HepG2 (cell line): Measurements from ENCODE around the gene STX2. TPM values are rescaled to one million over a fixed set of nuclear protein-coding genes. Genes with fewer than 3 reads are reported as not detected.

Experiments
- AKNA ChIP-seq: sonication (generic); formaldehyde crosslinking; IDR thresholded peaks from 2 replicates; pipeline ENCODE4 v1.4.0; 2020; ENCODE audit warnings: missing genetic modification reagents, borderline replicate concordance
- CBX5 ChIP-seq: sonication (generic); formaldehyde crosslinking; IDR thresholded peaks from 2 replicates; pipeline ENCODE4 v1.4.0; 2020; ENCODE audit warnings: missing genetic modification reagents, borderline replicate concordance
- CENPT ChIP-seq: sonication (generic); formaldehyde crosslinking; IDR thresholded peaks from 2 replicates; pipeline ENCODE4 v1.8.0; 2022; ENCODE audit warnings: low read depth, mild to moderate bottlenecking, moderate library complexity, missing genetic modification reagents
- FOXA3 ChIP-seq: IDR thresholded peaks from 2 replicates; pipeline ENCODE4 v1.6.1; 2016; ENCODE audit warnings: missing genetic modification reagents, missing compliant biosample characterization
- KDM5B ChIP-seq: sonication (generic); formaldehyde crosslinking; IDR thresholded peaks from 2 replicates; pipeline ENCODE4 v1.4.0; 2020; ENCODE audit warnings: missing genetic modification reagents, mild to moderate bottlenecking, borderline replicate concordance
- PITX1 ChIP-seq: sonication (generic); formaldehyde crosslinking; IDR thresholded peaks from 2 replicates; pipeline ENCODE4 v1.5.1; 2020; ENCODE audit warnings: mild to moderate bottlenecking, missing genetic modification reagents
- PRMT3 ChIP-seq: sonication (generic); formaldehyde crosslinking; IDR thresholded peaks from 2 replicates; pipeline ENCODE4 v1.8.1; 2022; ENCODE audit warnings: low read depth, mild to moderate bottlenecking, moderate library complexity, missing genetic modification reagents, borderline replicate concordance
- PRPF4 ChIP-seq: fragments of 200-400 bp; formaldehyde crosslinking; IDR thresholded peaks from 2 replicates; pipeline ENCODE4 v1.6.1; 2016; ENCODE audit warnings: low read length, low read depth; ENCODE audit not compliant: poor library complexity, severe bottlenecking
- RXRA ChIP-seq: sonication (generic); formaldehyde crosslinking; IDR thresholded peaks from 2 replicates; pipeline ENCODE4 v1.5.1; 2020; ENCODE audit warnings: missing genetic modification reagents
- SYNCRIP ChIP-seq: fragments of 200-400 bp; formaldehyde crosslinking; IDR thresholded peaks from 2 replicates; pipeline ENCODE4 v1.6.1; 2018; ENCODE audit warnings: mild to moderate bottlenecking, low read depth, low read length; ENCODE audit not compliant: insufficient read depth
- TFDP2 ChIP-seq: sonication (generic); formaldehyde crosslinking; IDR thresholded peaks from 2 replicates; pipeline ENCODE4 v1.4.0; 2020; ENCODE audit warnings: missing genetic modification reagents
- THAP11 ChIP-seq: IDR thresholded peaks from 2 replicates; pipeline ENCODE4 v1.6.1; 2016; ENCODE audit warnings: missing biosample characterization, missing genetic modification reagents
- ZFP82 ChIP-seq: sonication (generic); formaldehyde crosslinking; IDR thresholded peaks from 2 replicates; pipeline ENCODE4 v1.5.1; 2020; ENCODE audit warnings: mild to moderate bottlenecking, missing genetic modification reagents, borderline replicate concordance
- ZNF17 ChIP-seq: sonication (generic); formaldehyde crosslinking; IDR thresholded peaks from 2 replicates; pipeline ENCODE4 v1.5.0; 2020; ENCODE audit warnings: mild to moderate bottlenecking, missing genetic modification reagents
- ZNF260 ChIP-seq: sonication (generic); formaldehyde crosslinking; IDR thresholded peaks from 2 replicates; pipeline ENCODE4 v1.4.0; 2020; ENCODE audit warnings: missing genetic modification reagents, low read depth, mild to moderate bottlenecking, borderline replicate concordance
- ZNF362 ChIP-seq: sonication (generic); formaldehyde crosslinking; IDR thresholded peaks from 2 replicates; pipeline ENCODE4 v1.4.0; 2020; ENCODE audit warnings: missing genetic modification reagents, mild to moderate bottlenecking, borderline replicate concordance
- ZNF567 ChIP-seq: sonication (generic); formaldehyde crosslinking; IDR thresholded peaks from 2 replicates; pipeline ENCODE4 v1.8.1; 2023; ENCODE audit warnings: mild to moderate bottlenecking, missing genetic modification reagents, borderline replicate concordance
- polyA plus RNA-seq, 8 experiments: library from polyadenylated mRNA; depleted of rRNA in 3 of 8; stranded (reverse) in 7 of 8; unstranded in 1 of 8; fragments of >200 nt; fragmentation: Illumina TruSeq in 4 of 8; extraction: Trizol in 4 of 8; gene quantifications; 2 replicates each; pipeline versions ENCODE4 v1.2.1 to v1.2.3, GENCODE V29; 2011 to 2016; ENCODE audit warnings: low read depth in 4 of 8, missing spikeins in 1 of 8, mixed read lengths in 1 of 8; ENCODE audit not compliant: insufficient read depth in 1 of 8
- total RNA-seq, 5 experiments: library from RNA; depleted of rRNA; stranded (reverse); fragments of >200 nt; fragmentation: Illumina TruSeq; extraction: Trizol; gene quantifications; 2 replicates each; pipeline ENCODE4 v1.2.3, GENCODE V29; 2016; ENCODE audit warnings: low read depth in 1 of 5
- TF ChIP-seq, protein P1 (sequence below): IDR thresholded peaks from 2 replicates; pipeline ENCODE4 v1.6.1; 2018; ENCODE audit warnings: missing genetic modification reagents, mild to moderate bottlenecking, missing compliant biosample characterization
- TF ChIP-seq, protein P2 (sequence below): IDR thresholded peaks from 2 replicates; pipeline ENCODE4 v1.6.1; 2016; ENCODE audit warnings: low read depth, control low read depth

Gene STX2
- total and polyA plus RNA-seq, 2 of the 13 experiments (the other 11 are each of a cell fraction or from before 2014, with no cell fraction given) = 13.4 to 25.1 TPM

- no peak for TF ChIP-seq PRPF4
- 0 out of 2 replicates have a peak, but pooled peaks have one; percentile 26 for TF ChIP-seq RXRA
- no peak for TF ChIP-seq ZFP82
- TF ChIP-seq PRMT3 (CRISPR knock-in tag) = no peak
- TF ChIP-seq ZNF362 (CRISPR knock-in tag) = no peak
- TF ChIP-seq CBX5 (CRISPR knock-in tag) = 0 out of 2 replicates have a peak, but pooled peaks have one; percentile 41
- no peak for TF ChIP-seq ZNF17 (CRISPR knock-in tag)
- TF ChIP-seq ZNF260 (CRISPR knock-in tag) = no peak
- peak; percentile 66; the same call in 1 of the 2 replicates for TF ChIP-seq TFDP2
- TF ChIP-seq, protein P1, sequence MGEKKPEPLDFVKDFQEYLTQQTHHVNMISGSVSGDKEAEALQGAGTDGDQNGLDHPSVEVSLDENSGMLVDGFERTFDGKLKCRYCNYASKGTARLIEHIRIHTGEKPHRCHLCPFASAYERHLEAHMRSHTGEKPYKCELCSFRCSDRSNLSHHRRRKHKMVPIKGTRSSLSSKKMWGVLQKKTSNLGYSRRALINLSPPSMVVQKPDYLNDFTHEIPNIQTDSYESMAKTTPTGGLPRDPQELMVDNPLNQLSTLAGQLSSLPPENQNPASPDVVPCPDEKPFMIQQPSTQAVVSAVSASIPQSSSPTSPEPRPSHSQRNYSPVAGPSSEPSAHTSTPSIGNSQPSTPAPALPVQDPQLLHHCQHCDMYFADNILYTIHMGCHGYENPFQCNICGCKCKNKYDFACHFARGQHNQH (CRISPR knock-in tag) = 0 out of 2 replicates have a peak, but pooled peaks have one; percentile 34
- TF ChIP-seq ZNF567 (CRISPR knock-in tag) = no peak
- TF ChIP-seq SYNCRIP = no peak
- peak; percentile 42; the same call in 1 of the 2 replicates for TF ChIP-seq PITX1 (CRISPR knock-in tag)
- TF ChIP-seq THAP11 = peak; percentile 41; the same call in 1 of the 2 replicates
- TF ChIP-seq KDM5B (CRISPR knock-in tag) = no peak; the same call in 1 of the 2 replicates
- no peak for TF ChIP-seq AKNA (CRISPR knock-in tag)
- TF ChIP-seq, protein P2, sequence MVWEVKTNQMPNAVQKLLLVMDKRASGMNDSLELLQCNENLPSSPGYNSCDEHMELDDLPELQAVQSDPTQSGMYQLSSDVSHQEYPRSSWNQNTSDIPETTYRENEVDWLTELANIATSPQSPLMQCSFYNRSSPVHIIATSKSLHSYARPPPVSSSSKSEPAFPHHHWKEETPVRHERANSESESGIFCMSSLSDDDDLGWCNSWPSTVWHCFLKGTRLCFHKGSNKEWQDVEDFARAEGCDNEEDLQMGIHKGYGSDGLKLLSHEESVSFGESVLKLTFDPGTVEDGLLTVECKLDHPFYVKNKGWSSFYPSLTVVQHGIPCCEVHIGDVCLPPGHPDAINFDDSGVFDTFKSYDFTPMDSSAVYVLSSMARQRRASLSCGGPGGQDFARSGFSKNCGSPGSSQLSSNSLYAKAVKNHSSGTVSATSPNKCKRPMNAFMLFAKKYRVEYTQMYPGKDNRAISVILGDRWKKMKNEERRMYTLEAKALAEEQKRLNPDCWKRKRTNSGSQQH (CRISPR knock-in tag) = no peak
- TF ChIP-seq CENPT (CRISPR knock-in tag) = no peak
- no peak for TF ChIP-seq FOXA3 (CRISPR knock-in tag)
Measured at GRCh38 chr12:130826151-130826801, 12.8 kb downstream of the STX2 start (continued).
